HepG2 (cell line): ENCODE measurements around the gene GPS1. TPM values are rescaled to one million over a fixed set of nuclear protein-coding genes. Genes with fewer than 3 reads are reported as not detected.

Source experiments
- CBX5 ChIP-seq: sonication (generic); formaldehyde crosslinking; IDR thresholded peaks from 2 replicates; pipeline ENCODE4 v1.4.0; 2020; ENCODE audit warnings: missing genetic modification reagents, borderline replicate concordance
- ESRRA ChIP-seq: sonication (generic); formaldehyde crosslinking; IDR thresholded peaks from 2 replicates; pipeline ENCODE4 v1.5.1; 2020; ENCODE audit warnings: mild to moderate bottlenecking, low read depth, missing genetic modification reagents
- HNRNPL ChIP-seq: fragments of 200-400 bp; formaldehyde crosslinking; IDR thresholded peaks from 2 replicates; pipeline ENCODE4 v1.6.1; 2017; ENCODE audit warnings: mild to moderate bottlenecking, low read depth, low read length
- IKZF1 ChIP-seq: fragments of 450-650 bp; IDR thresholded peaks from 2 replicates; pipeline ENCODE4 v1.7.1; 2016
- NR1H2 ChIP-seq: sonication (generic); formaldehyde crosslinking; IDR thresholded peaks from 2 replicates; pipeline ENCODE4 v1.8.1; 2022; ENCODE audit warnings: low read depth, missing genetic modification reagents, borderline replicate concordance
- PHB2 ChIP-seq: fragments of 450-650 bp; IDR thresholded peaks from 2 replicates; pipeline ENCODE4 v1.6.1; 2018; ENCODE audit not compliant: partially characterized antibody
- TGIF2 ChIP-seq: IDR thresholded peaks from 2 replicates; pipeline ENCODE4 v1.6.1; 2016; ENCODE audit warnings: control low read depth, missing compliant biosample characterization
- ZBTB49 ChIP-seq: sonication (generic); formaldehyde crosslinking; IDR thresholded peaks from 2 replicates; pipeline ENCODE4 v1.4.0; 2020; ENCODE audit warnings: missing genetic modification reagents, borderline replicate concordance
- ZBTB7B ChIP-seq: sonication (generic); formaldehyde crosslinking; IDR thresholded peaks from 2 replicates; pipeline ENCODE4 v1.4.0; 2020; ENCODE audit warnings: missing genetic modification reagents
- ZNF143 ChIP-seq: sonication (generic); formaldehyde crosslinking; IDR thresholded peaks from 2 replicates; pipeline ENCODE4 v1.4.0; 2020; ENCODE audit warnings: missing genetic modification reagents
- ZNF24 ChIP-seq: fragments of 450-650 bp; IDR thresholded peaks from 2 replicates; pipeline ENCODE4 v1.6.1; 2017; ENCODE audit warnings: antibody characterized with exemption, mild to moderate bottlenecking
- ZNF354B ChIP-seq: sonication (generic); formaldehyde crosslinking; IDR thresholded peaks from 2 replicates; pipeline ENCODE4 v1.8.0; 2022; ENCODE audit warnings: mild to moderate bottlenecking, missing genetic modification reagents
- ZNF619 ChIP-seq: sonication (generic); formaldehyde crosslinking; IDR thresholded peaks from 2 replicates; pipeline ENCODE4 v1.4.0; 2020; ENCODE audit warnings: mild to moderate bottlenecking, missing genetic modification reagents
- polyA plus RNA-seq, 8 experiments: library from polyadenylated mRNA; depleted of rRNA in 3 of 8; stranded (reverse) in 7 of 8; unstranded in 1 of 8; fragments of >200 nt; fragmentation: Illumina TruSeq in 4 of 8; extraction: Trizol in 4 of 8; gene quantifications; 2 replicates each; pipeline versions ENCODE4 v1.2.1 to v1.2.3, GENCODE V29; 2011 to 2016; ENCODE audit warnings: low read depth in 4 of 8, missing spikeins in 1 of 8, mixed read lengths in 1 of 8; ENCODE audit not compliant: insufficient read depth in 1 of 8
- total RNA-seq, 5 experiments: library from RNA; depleted of rRNA; stranded (reverse); fragments of >200 nt; fragmentation: Illumina TruSeq; extraction: Trizol; gene quantifications; 2 replicates each; pipeline ENCODE4 v1.2.3, GENCODE V29; 2016; ENCODE audit warnings: low read depth in 1 of 5
- TF ChIP-seq, protein P1 (sequence below): sonication (generic); formaldehyde crosslinking; IDR thresholded peaks from 2 replicates; pipeline ENCODE4 v1.8.1; 2023; ENCODE audit warnings: mild to moderate bottlenecking, missing genetic modification reagents
- TF ChIP-seq, protein P2 (sequence below): sonication (generic); formaldehyde crosslinking; IDR thresholded peaks from 2 replicates; pipeline ENCODE4 v1.8.0; 2022; ENCODE audit warnings: mild to moderate bottlenecking, missing genetic modification reagents
- TF ChIP-seq, protein P3 (sequence below): sonication (generic); formaldehyde crosslinking; IDR thresholded peaks from 2 replicates; pipeline ENCODE4 v1.4.0; 2020; ENCODE audit warnings: missing genetic modification reagents, mild to moderate bottlenecking, borderline replicate concordance
- TF ChIP-seq, protein P4 (sequence below): sonication (generic); formaldehyde crosslinking; IDR thresholded peaks from 2 replicates; pipeline ENCODE4 v1.5.1; 2020; ENCODE audit warnings: missing genetic modification reagents, mild to moderate bottlenecking, borderline replicate concordance
- TF ChIP-seq, protein P5 (sequence below): sonication (generic); formaldehyde crosslinking; IDR thresholded peaks from 2 replicates; pipeline ENCODE4 v1.8.0; 2022; ENCODE audit warnings: mild to moderate bottlenecking, missing genetic modification reagents, borderline replicate concordance

GPS1 gene
- total and polyA plus RNA-seq, 2 of the 13 experiments (the other 11 are each of a cell fraction or from before 2014, with no cell fraction given) = 124 to 128 TPM

DNA sequence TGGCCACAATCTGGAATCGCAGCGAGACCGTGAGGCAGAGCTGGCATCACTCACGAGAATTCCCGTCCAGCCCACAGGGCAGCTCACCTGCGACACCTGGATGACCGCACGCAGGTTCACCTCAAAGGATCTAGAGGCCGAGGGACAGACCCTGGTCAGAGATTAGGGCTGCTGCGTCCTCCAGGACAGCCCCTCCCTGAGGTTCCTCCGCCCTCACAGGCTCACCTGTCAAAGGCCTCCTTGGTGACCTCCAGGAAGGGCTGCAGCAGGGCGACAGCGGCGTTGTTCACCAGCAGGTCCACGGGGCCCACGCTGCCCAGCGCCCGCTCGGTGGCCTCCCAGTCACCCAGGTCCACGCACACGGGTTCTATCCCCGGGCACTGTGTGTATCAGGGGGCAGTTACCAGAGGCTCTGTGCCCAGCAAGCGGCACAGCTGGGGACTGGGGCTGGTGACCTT lies 15.0 kb upstream of the GPS1 start (continued):
- no peak for TF ChIP-seq ZNF24
- TF ChIP-seq CBX5 = 0 out of 2 replicates have a peak, but pooled peaks have one; percentile 46
- TF ChIP-seq TGIF2 (CRISPR knock-in tag) = peak; percentile 43; the same call in 1 of the 2 replicates
- TF ChIP-seq ZNF619 (CRISPR knock-in tag) = no peak
- no peak for TF ChIP-seq ZBTB49 (CRISPR knock-in tag)
- TF ChIP-seq, protein P1, sequence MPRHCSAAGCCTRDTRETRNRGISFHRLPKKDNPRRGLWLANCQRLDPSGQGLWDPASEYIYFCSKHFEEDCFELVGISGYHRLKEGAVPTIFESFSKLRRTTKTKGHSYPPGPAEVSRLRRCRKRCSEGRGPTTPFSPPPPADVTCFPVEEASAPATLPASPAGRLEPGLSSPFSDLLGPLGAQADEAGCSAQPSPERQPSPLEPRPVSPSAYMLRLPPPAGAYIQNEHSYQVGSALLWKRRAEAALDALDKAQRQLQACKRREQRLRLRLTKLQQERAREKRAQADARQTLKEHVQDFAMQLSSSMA (CRISPR knock-in tag) = 0 out of 2 replicates have a peak, but pooled peaks have one; percentile 3
- TF ChIP-seq NR1H2 (CRISPR knock-in tag) = peak; percentile 15; the same call in 1 of the 2 replicates
- TF ChIP-seq, protein P2, sequence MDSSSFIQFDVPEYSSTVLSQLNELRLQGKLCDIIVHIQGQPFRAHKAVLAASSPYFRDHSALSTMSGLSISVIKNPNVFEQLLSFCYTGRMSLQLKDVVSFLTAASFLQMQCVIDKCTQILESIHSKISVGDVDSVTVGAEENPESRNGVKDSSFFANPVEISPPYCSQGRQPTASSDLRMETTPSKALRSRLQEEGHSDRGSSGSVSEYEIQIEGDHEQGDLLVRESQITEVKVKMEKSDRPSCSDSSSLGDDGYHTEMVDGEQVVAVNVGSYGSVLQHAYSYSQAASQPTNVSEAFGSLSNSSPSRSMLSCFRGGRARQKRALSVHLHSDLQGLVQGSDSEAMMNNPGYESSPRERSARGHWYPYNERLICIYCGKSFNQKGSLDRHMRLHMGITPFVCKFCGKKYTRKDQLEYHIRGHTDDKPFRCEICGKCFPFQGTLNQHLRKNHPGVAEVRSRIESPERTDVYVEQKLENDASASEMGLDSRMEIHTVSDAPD (CRISPR knock-in tag) = 0 out of 2 replicates have a peak, but pooled peaks have one; percentile 12
- TF ChIP-seq PHB2 = no peak
- TF ChIP-seq, protein P3, sequence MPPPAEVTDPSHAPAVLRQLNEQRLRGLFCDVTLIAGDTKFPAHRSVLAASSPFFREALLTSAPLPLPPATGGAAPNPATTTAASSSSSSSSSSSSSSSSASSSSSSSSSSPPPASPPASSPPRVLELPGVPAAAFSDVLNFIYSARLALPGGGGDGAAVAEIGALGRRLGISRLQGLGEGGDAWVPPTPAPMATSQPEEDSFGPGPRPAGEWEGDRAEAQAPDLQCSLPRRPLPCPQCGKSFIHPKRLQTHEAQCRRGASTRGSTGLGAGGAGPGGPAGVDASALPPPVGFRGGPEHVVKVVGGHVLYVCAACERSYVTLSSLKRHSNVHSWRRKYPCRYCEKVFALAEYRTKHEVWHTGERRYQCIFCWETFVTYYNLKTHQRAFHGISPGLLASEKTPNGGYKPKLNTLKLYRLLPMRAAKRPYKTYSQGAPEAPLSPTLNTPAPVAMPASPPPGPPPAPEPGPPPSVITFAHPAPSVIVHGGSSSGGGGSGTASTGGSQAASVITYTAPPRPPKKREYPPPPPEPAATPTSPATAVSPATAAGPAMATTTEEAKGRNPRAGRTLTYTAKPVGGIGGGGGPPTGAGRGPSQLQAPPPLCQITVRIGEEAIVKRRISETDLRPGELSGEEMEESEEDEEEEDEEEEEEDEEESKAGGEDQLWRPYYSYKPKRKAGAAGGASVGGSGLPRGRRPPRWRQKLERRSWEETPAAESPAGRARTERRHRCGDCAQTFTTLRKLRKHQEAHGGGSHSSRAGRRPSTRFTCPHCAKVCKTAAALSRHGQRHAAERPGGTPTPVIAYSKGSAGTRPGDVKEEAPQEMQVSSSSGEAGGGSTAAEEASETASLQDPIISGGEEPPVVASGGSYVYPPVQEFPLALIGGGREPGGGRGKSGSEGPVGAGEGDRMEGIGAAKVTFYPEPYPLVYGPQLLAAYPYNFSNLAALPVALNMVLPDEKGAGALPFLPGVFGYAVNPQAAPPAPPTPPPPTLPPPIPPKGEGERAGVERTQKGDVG (CRISPR knock-in tag) = 0 out of 2 replicates have a peak, but pooled peaks have one; percentile 11
- peak; percentile 83 for TF ChIP-seq HNRNPL
- 0 out of 2 replicates have a peak, but pooled peaks have one; percentile 0 for TF ChIP-seq ZBTB7B (CRISPR knock-in tag)
- TF ChIP-seq ZNF143 (CRISPR knock-in tag) = peak; percentile 9
- TF ChIP-seq IKZF1 = no peak
- TF ChIP-seq, protein P4, sequence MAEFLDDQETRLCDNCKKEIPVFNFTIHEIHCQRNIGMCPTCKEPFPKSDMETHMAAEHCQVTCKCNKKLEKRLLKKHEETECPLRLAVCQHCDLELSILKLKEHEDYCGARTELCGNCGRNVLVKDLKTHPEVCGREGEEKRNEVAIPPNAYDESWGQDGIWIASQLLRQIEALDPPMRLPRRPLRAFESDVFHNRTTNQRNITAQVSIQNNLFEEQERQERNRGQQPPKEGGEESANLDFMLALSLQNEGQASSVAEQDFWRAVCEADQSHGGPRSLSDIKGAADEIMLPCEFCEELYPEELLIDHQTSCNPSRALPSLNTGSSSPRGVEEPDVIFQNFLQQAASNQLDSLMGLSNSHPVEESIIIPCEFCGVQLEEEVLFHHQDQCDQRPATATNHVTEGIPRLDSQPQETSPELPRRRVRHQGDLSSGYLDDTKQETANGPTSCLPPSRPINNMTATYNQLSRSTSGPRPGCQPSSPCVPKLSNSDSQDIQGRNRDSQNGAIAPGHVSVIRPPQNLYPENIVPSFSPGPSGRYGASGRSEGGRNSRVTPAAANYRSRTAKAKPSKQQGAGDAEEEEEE = 0 out of 2 replicates have a peak, but pooled peaks have one; percentile 36
- TF ChIP-seq, protein P5, sequence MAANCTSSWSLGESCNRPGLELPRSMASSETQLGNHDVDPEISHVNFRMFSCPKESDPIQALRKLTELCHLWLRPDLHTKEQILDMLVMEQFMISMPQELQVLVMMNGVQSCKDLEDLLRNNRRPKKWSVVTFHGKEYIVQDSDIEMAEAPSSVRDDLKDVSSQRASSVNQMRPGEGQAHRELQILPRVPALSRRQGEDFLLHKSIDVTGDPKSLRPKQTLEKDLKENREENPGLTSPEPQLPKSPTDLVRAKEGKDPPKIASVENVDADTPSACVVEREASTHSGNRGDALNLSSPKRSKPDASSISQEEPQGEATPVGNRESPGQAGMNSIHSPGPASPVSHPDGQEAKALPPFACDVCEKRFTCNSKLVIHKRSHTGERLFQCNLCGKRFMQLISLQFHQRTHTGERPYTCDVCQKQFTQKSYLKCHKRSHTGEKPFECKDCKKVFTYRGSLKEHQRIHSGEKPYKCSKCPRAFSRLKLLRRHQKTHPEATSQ (CRISPR knock-in tag) = peak; percentile 67; the same call in 1 of the 2 replicates
- 0 out of 2 replicates have a peak, but pooled peaks have one; percentile 39 for TF ChIP-seq ZNF354B (CRISPR knock-in tag)
- no peak for TF ChIP-seq ESRRA (CRISPR knock-in tag)
